Skeletal muscle tissue (tissue), 4 donors: Measurements from ENCODE around the gene RANBP3. TPM values are rescaled to one million over a fixed set of nuclear protein-coding genes. Genes with fewer than 3 reads are reported as not detected.

Experiments used
- H3K27ac ChIP-seq: one replicate; pipeline ENCODE4 v1.7.0; 2013; ENCODE audit warnings: mild to moderate bottlenecking, low read depth, low read length, inconsistent platforms
- H3K27me3 ChIP-seq, 3 donors: one replicate each; pipeline ENCODE4 v1.7.0; 2013; ENCODE audit warnings: low read length in 3 of 3; ENCODE audit not compliant: control insufficient read depth in 3 of 3, insufficient read depth in 3 of 3
- H3K36me3 ChIP-seq, 3 donors: one replicate each; pipeline ENCODE4 v1.7.0; 2013; ENCODE audit warnings: low read length in 3 of 3; ENCODE audit not compliant: control insufficient read depth in 3 of 3, insufficient read depth in 3 of 3
- H3K4me1 ChIP-seq, 3 donors: one replicate each; pipeline ENCODE4 v1.7.0; 2013; ENCODE audit warnings: low read length in 3 of 3, mild to moderate bottlenecking in 3 of 3; ENCODE audit not compliant: control insufficient read depth in 3 of 3, insufficient read depth in 3 of 3
- H3K4me3 ChIP-seq, 3 donors: one replicate each; pipeline ENCODE4 v1.7.0; 2013; ENCODE audit warnings: low read length in 3 of 3
- H3K9ac ChIP-seq, 3 donors: one replicate each; pipeline ENCODE4 v1.7.0; 2013; ENCODE audit warnings: low read length in 3 of 3, mild to moderate bottlenecking in 3 of 3, moderate library complexity in 2 of 3, low read depth in 1 of 3
- H3K9me3 ChIP-seq, 3 donors: one replicate each; pipeline ENCODE4 v1.7.0; 2013; ENCODE audit warnings: low read length in 3 of 3; ENCODE audit not compliant: control insufficient read depth in 3 of 3
- total RNA-seq: library from RNA; depleted of rRNA; stranded (reverse); fragments of >200 nt; gene quantifications from one replicate; pipeline ENCODE4 v1.2.3, GENCODE V29; 2014
- donor health status: Osteomylitis.

RANBP3 gene
- total RNA-seq, 1 donor from 2014 or later, result 26.6 TPM

DNA sequence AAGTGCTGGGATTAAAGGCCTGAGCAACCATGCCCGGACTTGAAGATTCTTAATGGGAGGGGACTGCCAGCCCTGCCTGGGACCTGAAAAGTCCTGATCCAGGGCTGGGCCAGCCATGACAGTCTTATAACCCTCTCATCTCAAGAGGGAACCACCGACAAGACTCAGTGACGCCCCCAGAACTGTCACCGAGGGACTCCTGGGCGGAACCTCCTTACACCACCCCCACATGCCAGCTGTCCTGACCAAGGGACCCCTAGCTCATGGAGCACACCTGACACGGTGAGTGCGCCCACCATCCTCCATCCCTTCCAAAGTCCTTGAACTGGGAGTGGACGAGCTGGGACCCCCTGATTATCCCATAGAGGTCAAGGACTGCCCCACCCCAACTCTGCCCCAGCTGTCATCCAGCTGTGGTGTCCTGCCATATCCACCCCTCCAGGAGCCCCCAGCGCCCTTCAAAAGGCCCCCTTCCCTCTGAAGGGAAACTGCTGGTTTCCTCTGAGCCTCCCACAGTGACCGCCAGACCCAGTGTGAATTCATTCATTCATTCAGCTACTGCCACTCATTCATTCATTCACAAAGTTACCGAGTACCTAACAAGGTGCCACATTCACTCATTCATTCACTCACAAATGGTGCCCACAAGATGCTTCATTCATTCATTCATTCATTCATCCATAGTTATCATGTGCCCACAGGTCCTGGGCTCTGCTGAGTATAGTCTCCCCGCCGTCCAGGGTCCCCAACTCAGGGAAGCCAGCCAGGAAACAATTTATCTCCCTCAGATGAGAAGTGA lies 78.0 kb downstream of the RANBP3 start:
- Histone ChIP-seq H3K9me3 (no peaks in the 10 kb centered on the region), H3K36me3 (peaks cover 16 to 19% (median 18%) of the 10 kb centered on the region in 3 donors), H3K4me3 (no peak overlapping the region), H3K9ac (no peak overlapping the region), H3K27me3 (no peaks in the 10 kb centered on the region), H3K27ac (no peak overlapping the region), H3K4me1 (peaks cover 11 to 21% (median 12%) of the 10 kb centered on the region in 3 donors)

- peaks cover 3 to 16% (median 9%) of the 10 kb centered on the region in 3 donors for H3K4me1 ChIP-seq
- no peak overlapping the region for H3K27ac ChIP-seq
- H3K27me3 ChIP-seq, result peaks cover 0 to 4% (median 3%) of the 10 kb centered on the region in 3 donors
- H3K9me3 ChIP-seq, result no peaks in the 10 kb centered on the region
- no peak overlapping the region for H3K4me3 ChIP-seq
- no peak overlapping the region for H3K9ac ChIP-seq
- peaks cover 17 to 21% (median 20%) of the 10 kb centered on the region in 3 donors for H3K36me3 ChIP-seq
Observed at GRCh38 chr19:5897189-5897969, 80.6 kb downstream of the RANBP3 start.

GRCh38 chr19:5896365-5897076 lies 81.4 kb downstream of the RANBP3 start:
- Histone ChIP-seq H3K9ac (no peak overlapping the region), H3K9me3 (no peaks in the 10 kb centered on the region), H3K4me1 (peaks cover 3 to 19% (median 14%) of the 10 kb centered on the region in 3 donors), H3K27me3 (peaks cover 7 to 12% (median 12%) of the 10 kb centered on the region in 3 donors), H3K4me3 (no peak overlapping the region), H3K36me3 (peaks cover 17 to 21% (median 20%) of the 10 kb centered on the region in 3 donors), H3K27ac (no peak overlapping the region)

GRCh38 chr19:5895890-5896289 lies 82.0 kb downstream of the RANBP3 start:
- Histone ChIP-seq H3K4me3 (no peak overlapping the region), H3K27me3 (peaks cover 14 to 19% (median 18%) of the 10 kb centered on the region in 3 donors), H3K27ac (no peak overlapping the region), H3K4me1 (peaks cover 3 to 19% (median 14%) of the 10 kb centered on the region in 3 donors), H3K9ac (no peak overlapping the region), H3K36me3 (peaks cover 14 to 20% (median 18%) of the 10 kb centered on the region in 3 donors), H3K9me3 (no peaks in the 10 kb centered on the region)

- peaks cover 3 to 19% (median 14%) of the 10 kb centered on the region in 3 donors for H3K4me1 ChIP-seq
Observed at GRCh38 chr19:5895409-5895808, 82.5 kb downstream of the RANBP3 start.

DNA sequence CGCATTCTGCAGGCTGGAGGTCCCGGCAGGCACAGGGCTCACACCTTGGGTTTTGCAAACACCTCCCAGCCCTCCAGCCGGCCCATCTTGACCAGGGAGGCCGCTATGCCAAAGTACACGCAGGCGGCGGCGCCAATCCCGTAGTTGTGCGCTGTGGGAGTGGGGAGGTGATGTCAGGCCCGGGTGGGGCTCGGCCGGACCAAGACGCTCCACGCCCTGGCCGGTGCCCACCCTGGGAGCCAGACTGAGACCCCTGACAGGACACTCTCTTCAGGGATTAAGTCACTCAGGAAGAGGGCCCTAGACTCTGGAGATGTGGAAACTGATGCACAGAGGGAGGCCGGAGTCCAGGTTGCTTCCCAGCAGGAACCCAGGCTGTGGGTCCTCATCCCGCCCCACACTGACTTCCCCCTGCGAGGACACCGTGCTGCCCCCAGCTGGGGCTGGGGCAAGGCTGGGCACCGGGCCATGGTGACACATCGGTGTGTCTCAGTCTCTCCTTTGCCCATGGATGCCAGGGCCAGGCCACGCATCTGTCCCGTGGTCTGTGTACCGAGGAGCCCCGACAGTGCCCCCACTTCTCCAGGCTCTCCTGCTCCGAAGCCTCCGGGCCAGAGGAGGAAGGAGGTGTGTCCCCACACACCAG lies 83.1 kb downstream of the RANBP3 start:
- peaks cover 3 to 19% (median 14%) of the 10 kb centered on the region in 3 donors for H3K4me1 ChIP-seq
- no peak overlapping the region for H3K27ac ChIP-seq
- H3K27me3 ChIP-seq, result peaks cover 21 to 28% (median 25%) of the 10 kb centered on the region in 3 donors
- peaks cover 14 to 17% (median 15%) of the 10 kb centered on the region in 3 donors for H3K36me3 ChIP-seq
- H3K9ac ChIP-seq, result no peak overlapping the region
- no peaks in the 10 kb centered on the region for H3K9me3 ChIP-seq
- no peak overlapping the region for H3K4me3 ChIP-seq

More at GRCh38 chr19:5895409-5895808, 82.5 kb downstream of the RANBP3 start:
- Histone ChIP-seq H3K4me3 (no peak overlapping the region), H3K9me3 (no peaks in the 10 kb centered on the region), H3K27me3 (peaks cover 16 to 23% (median 20%) of the 10 kb centered on the region in 3 donors), H3K36me3 (peaks cover 14 to 20% (median 18%) of the 10 kb centered on the region in 3 donors), H3K9ac (no peak overlapping the region), H3K27ac (no peak overlapping the region)

DNA sequence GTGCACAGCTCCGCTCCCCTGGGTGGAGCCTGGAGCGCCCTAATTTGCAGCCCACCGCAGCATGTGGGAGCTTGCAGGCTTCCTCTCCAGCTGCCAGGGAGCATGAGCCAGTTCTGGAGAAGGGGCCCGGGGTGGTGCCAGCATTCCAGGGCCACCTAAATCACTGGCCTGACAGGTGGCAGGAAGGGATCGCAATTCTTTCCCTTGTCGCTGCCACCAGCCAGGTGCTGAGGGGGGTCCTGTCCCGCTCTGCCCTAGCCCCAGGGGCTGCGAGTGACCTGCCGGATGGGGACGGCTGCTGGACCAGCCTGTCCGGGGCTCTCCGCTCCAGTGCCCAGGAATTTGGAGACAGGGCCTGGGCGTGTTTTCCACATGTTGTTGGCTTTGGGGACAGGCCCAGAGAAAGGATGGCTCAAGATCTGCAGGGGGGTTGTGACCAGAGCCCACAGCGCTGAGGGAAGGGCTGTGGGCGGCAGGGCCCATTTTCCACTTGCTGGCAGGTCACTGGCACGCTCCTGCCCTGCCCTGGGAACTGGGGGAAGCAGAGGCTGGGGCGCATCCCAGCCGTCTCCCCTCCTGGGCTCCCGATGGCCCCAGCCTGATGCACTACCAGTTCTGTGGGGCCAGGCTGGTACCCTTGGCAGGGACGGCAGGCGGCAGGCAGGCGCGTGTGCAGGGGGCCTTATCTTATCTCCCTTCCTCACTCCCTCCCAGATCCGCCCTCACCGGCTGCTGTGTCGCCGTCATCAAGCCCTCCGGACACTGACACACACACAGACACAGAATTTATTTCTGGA lies 83.8 kb downstream of the RANBP3 start:
- peak overlapping the region in 1 of 3 donors; percentile 16 for H3K9ac ChIP-seq
- H3K36me3 ChIP-seq, result peaks cover 14 to 17% (median 15%) of the 10 kb centered on the region in 3 donors
- H3K27me3 ChIP-seq, result peaks cover 28 to 34% (median 30%) of the 10 kb centered on the region in 3 donors
- no peaks in the 10 kb centered on the region for H3K9me3 ChIP-seq
- H3K4me3 ChIP-seq, result no peak overlapping the region
- no peak overlapping the region for H3K27ac ChIP-seq
- peaks cover 3 to 19% (median 14%) of the 10 kb centered on the region in 3 donors for H3K4me1 ChIP-seq

DNA sequence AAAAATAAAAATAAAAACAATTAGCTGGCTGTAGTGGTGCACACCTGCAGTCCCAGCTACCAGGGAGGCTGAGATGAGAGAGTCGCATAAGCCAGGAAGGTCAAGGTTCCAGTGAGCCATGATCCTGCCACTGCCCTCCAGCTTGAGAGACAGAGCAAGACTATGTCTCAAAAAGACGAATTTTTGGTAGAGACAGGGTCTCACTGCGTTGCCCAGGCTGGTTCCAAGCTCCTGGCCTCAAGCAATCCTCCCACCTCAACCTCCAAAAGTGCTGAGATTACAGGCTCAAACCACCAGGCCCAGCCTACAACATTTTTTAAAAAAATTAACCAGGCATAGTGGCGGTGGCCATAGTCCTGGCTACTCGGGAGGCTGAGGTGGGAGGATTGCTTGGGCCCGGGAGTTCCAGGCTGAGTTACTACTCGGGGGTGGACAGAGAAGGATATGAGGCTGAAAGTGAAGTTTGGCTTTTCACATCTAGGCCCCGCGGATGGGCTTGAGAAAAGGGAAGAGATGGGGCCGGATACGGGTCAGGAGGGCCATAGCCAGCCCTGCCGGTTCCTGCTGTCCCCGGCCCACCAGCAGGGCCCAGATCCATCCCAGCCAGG lies 84.5 kb downstream of the RANBP3 start:
- Histone ChIP-seq H3K9ac (peak overlapping the region in 1 of 3 donors; percentile 16), H3K27me3 (peaks cover 28 to 34% (median 30%) of the 10 kb centered on the region in 3 donors), H3K27ac (no peak overlapping the region), H3K4me1 (peaks cover 3 to 19% (median 14%) of the 10 kb centered on the region in 3 donors), H3K4me3 (no peak overlapping the region), H3K9me3 (no peaks in the 10 kb centered on the region), H3K36me3 (peaks cover 14 to 17% (median 15%) of the 10 kb centered on the region in 3 donors)
